Suprapubic skin (tissue), 3 donors: Measurements from ENCODE around the gene ARHGAP4.

ENCODE experiments used
- POLR2A ChIP-seq, 2 donors: fragments of 450-650 bp; IDR thresholded peaks; one replicate each; pipeline ENCODE4 v1.6.1; 2017; ENCODE audit warnings: antibody characterized with exemption in 2 of 2, mild to moderate bottlenecking in 2 of 2, moderate library complexity in 2 of 2
- TF ChIP-seq, protein P1 (sequence below), 2 donors: fragments of 200-600 bp in 1 of 2; fragments of 450-650 bp in 1 of 2; sonication (generic) in 1 of 2; IDR thresholded peaks; one replicate each; pipeline ENCODE4 v1.5.1; 2016 to 2019; ENCODE audit warnings: antibody characterized with exemption in 2 of 2, mild to moderate bottlenecking in 1 of 2, moderate library complexity in 1 of 2

DNA sequence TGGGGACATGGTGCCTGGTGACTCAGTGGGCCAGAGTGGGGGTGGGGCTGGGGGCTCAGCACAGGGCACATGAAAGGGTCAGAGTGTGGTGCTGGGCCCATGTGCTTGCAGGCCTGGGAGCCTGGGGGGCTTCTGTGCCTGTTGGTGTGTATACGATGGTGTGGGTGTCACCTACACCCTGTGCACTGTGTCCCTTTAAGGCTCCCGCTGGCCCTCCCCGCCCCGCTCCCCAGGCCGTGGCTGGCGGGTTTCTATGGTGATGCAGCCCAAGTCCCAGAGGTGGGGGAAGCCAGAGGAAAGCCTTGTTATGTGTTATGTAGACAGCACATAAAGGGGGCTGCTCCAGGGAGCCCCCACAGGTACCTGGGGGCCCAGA is 45.6 kb downstream of the ARHGAP4 start:
- TF ChIP-seq, protein P1, sequence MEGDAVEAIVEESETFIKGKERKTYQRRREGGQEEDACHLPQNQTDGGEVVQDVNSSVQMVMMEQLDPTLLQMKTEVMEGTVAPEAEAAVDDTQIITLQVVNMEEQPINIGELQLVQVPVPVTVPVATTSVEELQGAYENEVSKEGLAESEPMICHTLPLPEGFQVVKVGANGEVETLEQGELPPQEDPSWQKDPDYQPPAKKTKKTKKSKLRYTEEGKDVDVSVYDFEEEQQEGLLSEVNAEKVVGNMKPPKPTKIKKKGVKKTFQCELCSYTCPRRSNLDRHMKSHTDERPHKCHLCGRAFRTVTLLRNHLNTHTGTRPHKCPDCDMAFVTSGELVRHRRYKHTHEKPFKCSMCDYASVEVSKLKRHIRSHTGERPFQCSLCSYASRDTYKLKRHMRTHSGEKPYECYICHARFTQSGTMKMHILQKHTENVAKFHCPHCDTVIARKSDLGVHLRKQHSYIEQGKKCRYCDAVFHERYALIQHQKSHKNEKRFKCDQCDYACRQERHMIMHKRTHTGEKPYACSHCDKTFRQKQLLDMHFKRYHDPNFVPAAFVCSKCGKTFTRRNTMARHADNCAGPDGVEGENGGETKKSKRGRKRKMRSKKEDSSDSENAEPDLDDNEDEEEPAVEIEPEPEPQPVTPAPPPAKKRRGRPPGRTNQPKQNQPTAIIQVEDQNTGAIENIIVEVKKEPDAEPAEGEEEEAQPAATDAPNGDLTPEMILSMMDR (IDR thresholded peaks at IDR 0.05): no peak
- no peak for TF ChIP-seq POLR2A (IDR thresholded peaks at IDR 0.05)
